GM12878 (cell line): ENCODE results near the gene UQCRQ. TPM values are rescaled to one million over a fixed set of nuclear protein-coding genes. Genes with fewer than 3 reads are reported as not detected.

ENCODE experiments used
- ATAC-seq: fragments of 200-7000 bp; cut with Tn5 transposase; 3 replicates; pipeline ENCODE4 v1.9.1; 2020; ENCODE audit warnings: mild to moderate bottlenecking, moderate library complexity
- Bru-seq: library from RNA; stranded (reverse); fragments of 400-500 nt; gene quantifications from one replicate; lab custom pipeline; 2021; lab: Mats Ljungman, UMichigan
- BruChase-seq, 2 experiments: library from RNA; stranded (reverse); fragments of 400-500 nt; gene quantifications; one replicate each; lab custom pipeline; 2021; lab: Mats Ljungman, UMichigan
- BruUV-seq: library from RNA; stranded (reverse); fragments of 400-500 nt; replicated peaks from 2 replicates; lab custom pipeline; 2021; lab: Mats Ljungman, UMichigan
- CTCF ChIA-PET: fragments of 300-600 bp; sonication (Branson Sonifier 250); formaldehyde crosslinking; extraction: SDS; loops from one replicate; lab custom pipeline; 2021; ENCODE audit warnings: inconsistent platforms; lab: Yijun Ruan, JAX
- POLR2A ChIA-PET: fragments of 350-600 bp; formaldehyde crosslinking; extraction: SDS; loops from one replicate; lab custom pipeline; 2021; ENCODE audit warnings: inconsistent platforms; lab: Charles Lee
- RAD21 ChIA-PET: fragments of 300-600 bp; sonication (Branson Sonifier 250); formaldehyde crosslinking; loops from one replicate; lab custom pipeline; 2023; ENCODE audit warnings: antibody characterized with exemption; ENCODE audit not compliant: unreplicated experiment; lab: Charles Lee
- SMC1A ChIA-PET: fragments of 300-600 bp; sonication (Branson Sonifier 250); formaldehyde crosslinking; loops from one replicate; lab custom pipeline; 2023; ENCODE audit not compliant: unreplicated experiment, uncharacterized antibody; lab: Charles Lee
- DNase-seq: peaks from one replicate; pipeline ENCODE4 v3.0.0-alpha.2; 2011; ENCODE audit warnings: low read depth, low spot score
- FAIRE-seq: peaks from 3 replicates; lab custom pipeline; 2011; peaks lifted over from hg19 to GRCh38; lab: Jason Lieb, UNC
- H2AFZ ChIP-seq: 2 replicates; pipeline ENCODE4 v1.6.0; 2011; ENCODE audit warnings: low read depth, low read length, control low read depth; ENCODE audit not compliant: control insufficient read depth
- H3K27ac ChIP-seq: 2 replicates; pipeline ENCODE4 v1.5.1; 2011; ENCODE audit warnings: control low read depth; ENCODE audit not compliant: control insufficient read depth, insufficient read depth
- H3K27me3 ChIP-seq, 2 experiments: replicated peaks in 1 of 2; 2 replicates each; pipeline versions ENCODE4 v1.6.0 to v1.6.1; 2011; ENCODE audit warnings: low read length in 1 of 2; ENCODE audit not compliant: control insufficient read depth in 2 of 2, insufficient read depth in 2 of 2
- H3K36me3 ChIP-seq, 2 experiments: 2 replicates each; pipeline ENCODE4 v1.5.1; 2011; ENCODE audit warnings: low read length in 1 of 2; ENCODE audit not compliant: control insufficient read depth in 2 of 2, insufficient read depth in 2 of 2
- H3K4me1 ChIP-seq: 2 replicates; pipeline ENCODE4 v1.6.1; 2011; ENCODE audit warnings: mild to moderate bottlenecking, low read length, moderate library complexity, mixed read lengths; ENCODE audit not compliant: control insufficient read depth, insufficient read depth
- H3K4me2 ChIP-seq: 2 replicates; pipeline ENCODE4 v1.6.0; 2011; ENCODE audit warnings: control low read depth; ENCODE audit not compliant: control insufficient read depth, insufficient read depth
- H3K4me3 ChIP-seq: fragments of 200-600 bp; sonication (generic); 2 replicates; pipeline ENCODE4 v1.5.1; 2016
- H3K79me2 ChIP-seq: 2 replicates; pipeline ENCODE4 v1.6.0; 2011; ENCODE audit warnings: low read length; ENCODE audit not compliant: control insufficient read depth, insufficient read depth
- H3K9ac ChIP-seq: 2 replicates; pipeline ENCODE4 v1.8.0; 2011; ENCODE audit warnings: low read length, control low read depth, mixed read lengths; ENCODE audit not compliant: control insufficient read depth, insufficient read depth
- H3K9me3 ChIP-seq: replicated peaks from 3 replicates; pipeline ENCODE4 v1.5.1; 2011; ENCODE audit warnings: mild to moderate bottlenecking, low read length; ENCODE audit not compliant: control insufficient read depth, insufficient read depth
- H4K20me1 ChIP-seq: 2 replicates; pipeline ENCODE4 v1.6.0; 2011; ENCODE audit not compliant: control insufficient read depth, insufficient read depth
- ATF2 ChIP-seq: IDR thresholded peaks from 2 replicates; pipeline ENCODE4 v1.6.1; 2012; ENCODE audit warnings: low read length, inconsistent platforms
- BHLHE40 ChIP-seq, 2 experiments: fragments of 450-650 bp in 1 of 2; IDR thresholded peaks; 2 replicates each; pipeline ENCODE4 v1.6.1; 2011 to 2017; ENCODE audit warnings: low read depth in 2 of 2, borderline replicate concordance in 1 of 2, improper control_type of control experiment in 1 of 2, low read length in 1 of 2, mild to moderate bottlenecking in 1 of 2
- CBX5 ChIP-seq: sonication (generic); IDR thresholded peaks from 2 replicates; pipeline ENCODE4 v1.6.1; 2016; ENCODE audit warnings: low read depth, moderate library complexity, mild to moderate bottlenecking, inconsistent platforms
- CEBPB ChIP-seq, 2 experiments: fragments of 150-350 bp in 1 of 2; IDR thresholded peaks; 2 replicates each; pipeline ENCODE4 v1.6.1; 2012 to 2014; ENCODE audit warnings: low read depth in 2 of 2, low read length in 2 of 2, borderline replicate concordance in 1 of 2, inconsistent platforms in 1 of 2
- GABPA ChIP-seq: IDR thresholded peaks from 2 replicates; pipeline ENCODE4 v1.6.1; 2014; ENCODE audit warnings: antibody characterized with exemption, low read depth, mild to moderate bottlenecking, inconsistent platforms
- MEF2A ChIP-seq: IDR thresholded peaks from 2 replicates; pipeline ENCODE4 v1.6.1; 2011; ENCODE audit warnings: low read depth, mild to moderate bottlenecking, low read length, moderate library complexity; ENCODE audit not compliant: insufficient read depth
- MYC ChIP-seq: IDR thresholded peaks from 2 replicates; pipeline ENCODE4 v1.6.1; 2011; ENCODE audit warnings: mild to moderate bottlenecking, low read length, moderate library complexity, inconsistent platforms; ENCODE audit not compliant: insufficient read depth, insufficient replicate concordance, insufficient read length, severe bottlenecking
- NBN ChIP-seq: fragments of 450-650 bp; IDR thresholded peaks from 2 replicates; pipeline ENCODE4 v1.6.1; 2016
- PAX8 ChIP-seq: fragments of 450-650 bp; IDR thresholded peaks from 2 replicates; pipeline ENCODE4 v1.6.1; 2017; ENCODE audit warnings: mild to moderate bottlenecking, moderate library complexity
- POLR2AphosphoS5 ChIP-seq: IDR thresholded peaks from 2 replicates; pipeline ENCODE4 v1.6.1; 2011; ENCODE audit warnings: mild to moderate bottlenecking, low read length, inconsistent platforms
- RFX5 ChIP-seq: IDR thresholded peaks from 2 replicates; pipeline ENCODE4 v1.6.1; 2011; ENCODE audit warnings: low read depth, low read length, improper control_type of control experiment
- YBX1 ChIP-seq: fragments of 450-650 bp; IDR thresholded peaks from 2 replicates; pipeline ENCODE4 v1.6.1; 2016; ENCODE audit warnings: antibody characterized with exemption
- ZNF207 ChIP-seq: fragments of 450-650 bp; IDR thresholded peaks from 2 replicates; pipeline ENCODE4 v1.6.1; 2014; ENCODE audit warnings: antibody characterized with exemption, mild to moderate bottlenecking, borderline replicate concordance
- ZZZ3 ChIP-seq: IDR thresholded peaks from 2 replicates; pipeline ENCODE4 v1.6.1; 2011; ENCODE audit warnings: low read depth; ENCODE audit not compliant: control insufficient read depth, insufficient read length
- WGBS: methylation state at CpG from one replicate; pipeline ENCODE4 v1.1.6; 2016; ENCODE audit warnings: low lambda C conversion rate; ENCODE audit not compliant: insufficient replicate concordance, insufficient coverage; ENCODE audit errors: missing lambda C conversion rate; 5-methylcytosine and 5-hydroxymethylcytosine counted together
- in situ Hi-C: fragments of 300-500 bp; cut with MboI; formaldehyde crosslinking; loops from 9 replicates; pipeline ENCODE4 v1.14.3; 2018; ENCODE audit warnings: mixed read lengths
- intact Hi-C: fragments of 100-400 bp; cut with micrococcal nuclease; formaldehyde crosslinking; loops from one replicate; pipeline ENCODE4 v1.14.2; 2022; ENCODE audit not compliant: unreplicated experiment
- long read RNA-seq, 2 experiments: library from polyadenylated mRNA; unstranded; transcript quantifications; one replicate each; pipeline ENCODE4 v2.0.0, GENCODE V29; 2019 to 2020
- polyA minus RNA-seq, 3 experiments: library from RNA; depleted of rRNA, polyadenylated mRNA; stranded (reverse); fragments of >200 nt; gene quantifications; 2 replicates each; pipeline ENCODE4 v1.2.3, GENCODE V29; 2011
- polyA plus RNA-seq, 11 experiments: library from polyadenylated mRNA; depleted of rRNA in 4 of 11; unstranded in 6 of 11; stranded (reverse) in 5 of 11; fragments of >200 nt; fragmentation: Nextera tagmentation in 4 of 11; fragmentation: Illumina TruSeq in 1 of 11; extraction: Ambion mirVana in 4 of 11; extraction: Trizol in 1 of 11; gene quantifications; 1 replicate in 1 of 11; 2 replicates in 10 of 11; pipeline versions ENCODE4 v1.2.1 to v1.2.3, GENCODE V29; 2011 to 2016; ENCODE audit warnings: inconsistent platforms in 2 of 11, missing spikeins in 2 of 11, low read depth in 1 of 11
- total RNA-seq, 4 experiments: library from RNA; depleted of rRNA in 3 of 4; stranded (reverse); fragments of >200 nt in 3 of 4; fragmentation: Illumina TruSeq in 1 of 4; extraction: Trizol in 1 of 4; gene quantifications; 2 replicates each; pipeline versions ENCODE4 v1.2.1 to v1.2.3, GENCODE V29; 2013 to 2021
- TF ChIP-seq, protein P1 (sequence below): IDR thresholded peaks from 2 replicates; pipeline ENCODE4 v1.6.1; 2011; ENCODE audit warnings: low read depth, mild to moderate bottlenecking, low read length, moderate library complexity, borderline replicate concordance; ENCODE audit errors: extremely low read depth

UQCRQ gene
- 67.8 and 97.5 TPM in 2 replicates for total RNA-seq (2013; cell fraction: nucleolus; rRNA removed)
- total RNA-seq (2014; rRNA removed) (184 and 208 TPM in 2 replicates), total RNA-seq (2014; rRNA removed; fragmentation: Illumina TruSeq; extraction: Trizol) (191 and 195 TPM in 2 replicates), total RNA-seq (2021) (443 and 445 TPM in 2 replicates), polyA plus RNA-seq (2011; rRNA removed) (280 and 326 TPM in 2 replicates), polyA plus RNA-seq (2014; fragmentation: Illumina TruSeq; extraction: Trizol) (67.9 and 121 TPM in 2 replicates), polyA plus RNA-seq (2014; fragmentation: Nextera tagmentation; extraction: Ambion mirVana) (1,000 to 10,000 TPM; 1,403 to 1,579 TPM), polyA plus RNA-seq (2014; rRNA removed) (289 and 374 TPM in 2 replicates), polyA plus RNA-seq (2016; fragmentation: Nextera tagmentation; extraction: Ambion mirVana) (1,000 to 10,000 TPM; 1,478 to 1,559 TPM), polyA minus RNA-seq (2011; rRNA and poly(A)+ RNA removed) (32.3 and 39.3 TPM in 2 replicates), Bru-seq, nascent RNA (percentile 95 among the genes with signal in this experiment), BruChase-seq, experiment 1, labeled RNA remaining after a 6-hour chase (percentile 90 among the genes with signal in this experiment), BruChase-seq, experiment 2, labeled RNA remaining after a 2-hour chase (percentile 88 among the genes with signal in this experiment)
- polyA plus RNA-seq (2011; ENCODE audit: low read depth), result 140 TPM
- 224 and 316 TPM in 2 replicates for polyA plus RNA-seq (2011; cell fraction: cytosol; rRNA removed)
- polyA plus RNA-seq (2011; cell fraction: nucleus; rRNA removed), result 134 and 141 TPM in 2 replicates
- polyA plus RNA-seq (2012), result 262 and 293 TPM in 2 replicates
- polyA minus RNA-seq (2011; cell fraction: cytosol; rRNA and poly(A)+ RNA removed), result 24.4 and 32.2 TPM in 2 replicates
- 34.0 and 45.0 TPM in 2 replicates for polyA minus RNA-seq (2011; cell fraction: nucleus; rRNA and poly(A)+ RNA removed)
- long read RNA-seq, experiment 1, transcript UQCRQ-202 (3 exons, 429 nt), result minor isoform, 21 of 173 reads
- long read RNA-seq, experiment 1, transcript UQCRQ-201 (2 exons, 586 nt), result minor isoform, 8 of 173 reads
- long read RNA-seq, experiment 1, transcript UQCRQ-203 (3 exons, 839 nt), result major isoform, 139 of 173 reads
- long read RNA-seq, experiment 1, partial matches to known transcripts, result 0 of 173 reads
- long read RNA-seq, experiment 1, other reads (novel, unspliced or antisense), result 2 of 173 reads
- long read RNA-seq, experiment 2, transcript UQCRQ-203 (3 exons, 839 nt), result major isoform, 188 of 256 reads
- long read RNA-seq, experiment 2, transcript UQCRQ-202 (3 exons, 429 nt), result minor isoform, 17 of 256 reads
- long read RNA-seq, experiment 2, transcript UQCRQ-201 (2 exons, 586 nt), result minor isoform, 6 of 256 reads
- long read RNA-seq, experiment 2, transcript UQCRQ-206 (2 exons, 874 nt), result minor isoform, 10 of 256 reads
- long read RNA-seq, experiment 2, partial matches to known transcripts, result 0 of 256 reads
- long read RNA-seq, experiment 2, other reads (novel, unspliced or antisense), result 28 of 256 reads

GRCh38 chr5:132866342-132867045 lies at the start of gene UQCRQ, which contains the start of gene GDF9:
UQCRQ (plus strand) TSS chr5:132866642; CDS start chr5:132866882, 240 bp downstream.
GDF9 (minus strand) TSS chr5:132866469; CDS start chr5:132864533, 1,936 bp downstream.
- Histone ChIP-seq H3K4me2 (peak within 1 kb of the TSS; percentile 78), H3K79me2 (peaks cover 19% of the 10 kb centered on the region), H3K27me3 (no peaks in the 10 kb centered on the region), H4K20me1 (no peaks in the 10 kb centered on the region), H2AFZ (peak within 1 kb of the TSS; percentile 82), H3K9ac (peak within 1 kb of the TSS; percentile 92), H3K4me3 (peak within 1 kb of the TSS; percentile 85), H3K36me3 (peaks cover 1 to 13% of the 10 kb centered on the region in 2 experiments; a peak in 3 of 4 replicates), H3K27ac (peak within 1 kb of the TSS; percentile 78), H3K4me1 (peaks cover 3% of the 10 kb centered on the region), H3K9me3 (no peaks in the 10 kb centered on the region)
- ChIA-PET CTCF (interaction anchor here (0.7 to 7.2 kb wide), 10 partner anchors 17 to 687 kb away, joined by 3 to 46 read pairs (median 4); partner anchors contain the start of gene SHROOM1), POLR2A (interaction anchor here (0.7 to 1.3 kb wide), 6 partner anchors 11 to 225 kb away, joined by 3 to 4 read pairs (median 3); partner anchors contain the start of genes HSPA4 and SHROOM1), RAD21 (interaction anchor here (0.6 to 1.2 kb wide), 5 partner anchors 17 to 480 kb away, joined by 3 to 4 read pairs (median 3); no protein-coding TSS in a partner anchor), SMC1A (interaction anchor here (0.6 to 2.1 kb wide), 11 partner anchors 10 to 451 kb away, joined by 3 to 7 read pairs (median 4); partner anchors contain the start of gene SHROOM1)
- intact Hi-C loops, result loop anchor here (2.0 to 5.0 kb wide), 2 partner anchors 36 to 204 kb away; partner anchors contain the start of gene SHROOM1
- FAIRE-seq (peak; percentile 98), ATAC-seq (peak; percentile 99), DNase-seq (peak; percentile 98)
- in situ Hi-C loops, result no loop called here
- under 1% methylated on average over 55 of the region's 55 CpGs for whole genome bisulfite sequencing
- BruUV-seq, result no TSS peak
- no peak for TF ChIP-seq YBX1
- TF ChIP-seq POLR2AphosphoS5, result peak; percentile 95
- TF ChIP-seq CBX5, result no peak
- TF ChIP-seq, protein P1, sequence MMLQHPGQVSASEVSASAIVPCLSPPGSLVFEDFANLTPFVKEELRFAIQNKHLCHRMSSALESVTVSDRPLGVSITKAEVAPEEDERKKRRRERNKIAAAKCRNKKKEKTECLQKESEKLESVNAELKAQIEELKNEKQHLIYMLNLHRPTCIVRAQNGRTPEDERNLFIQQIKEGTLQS, result no peak
- TF ChIP-seq BHLHE40 (IDR thresholded peaks at IDR 0.05; ENCODE audit: borderline replicate concordance in 1 of 2, low read depth in 2 of 2, low read length in 1 of 2), result peak; percentile 90 to 97
- TF ChIP-seq MYC, result no peak
- TF ChIP-seq NBN, result peak; percentile 93
- peak; percentile 95 for TF ChIP-seq GABPA
- peak; percentile 57; the same call in 1 of the 2 replicates for TF ChIP-seq RFX5
- TF ChIP-seq PAX8, result no peak
- 0 out of 2 replicates have a peak, but pooled peaks have one; percentile 37 for TF ChIP-seq MEF2A
- TF ChIP-seq ZNF207, result no peak
- TF ChIP-seq CEBPB (IDR thresholded peaks at IDR 0.05; ENCODE audit: borderline replicate concordance in 1 of 2, low read depth in 2 of 2, low read length in 2 of 2), result no peak
- TF ChIP-seq ZZZ3, result no peak
- TF ChIP-seq ATF2, result peak; percentile 59
